ENCODE results near the gene EHMT1.

EHMT1 gene

DNA sequence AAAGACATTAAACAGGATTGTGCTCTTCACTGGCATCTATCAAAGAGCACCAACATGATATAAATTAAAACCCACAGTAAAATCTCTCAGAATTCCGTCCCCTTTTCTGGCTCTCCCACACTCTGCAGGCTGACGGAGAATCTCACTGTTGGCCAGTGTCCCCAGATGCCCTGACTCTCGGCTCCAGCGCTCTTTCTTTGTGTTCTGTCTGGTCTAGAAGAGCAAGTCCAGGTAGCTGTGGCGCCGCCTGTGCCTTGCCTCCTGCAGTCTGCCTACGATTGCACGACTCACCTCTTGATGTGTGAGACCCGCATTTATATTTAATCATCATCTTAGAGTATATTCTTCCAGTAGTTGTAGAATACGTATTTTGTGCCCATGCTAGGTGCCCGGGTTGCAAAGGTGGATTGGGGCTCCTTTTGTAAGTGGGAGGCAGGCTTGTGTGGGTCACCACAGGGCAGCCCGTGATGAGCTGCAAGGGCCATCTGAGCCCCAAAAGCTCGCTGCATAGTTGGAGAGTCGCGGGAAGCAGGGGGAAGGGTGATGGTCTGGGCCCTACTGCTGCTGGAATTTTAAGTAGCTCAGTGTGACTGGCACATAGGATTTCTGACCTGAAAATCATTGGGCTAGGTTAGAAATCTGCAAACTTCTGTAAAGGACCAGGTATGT lies 55.6 kb downstream of the EHMT1 start:
- no peak for DNase-seq

DNA sequence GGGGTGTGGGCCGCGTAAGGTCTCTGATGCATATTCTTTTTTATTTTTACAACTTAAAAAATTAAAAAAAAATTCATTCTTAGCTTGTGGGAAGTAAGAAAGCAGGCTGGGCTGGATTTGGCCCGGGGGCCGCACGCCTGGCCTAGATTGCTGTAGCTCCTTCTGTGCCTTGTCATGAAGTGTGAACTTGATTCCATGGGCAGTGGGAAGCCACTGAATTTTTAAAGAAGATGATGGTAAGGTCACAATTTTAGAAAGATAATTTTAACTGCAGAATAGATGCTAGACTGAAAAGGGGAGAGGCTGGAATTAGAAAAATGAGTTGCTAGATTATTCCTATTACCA lies 56.1 kb downstream of the EHMT1 start:
- DNase-seq = no peak

DNA sequence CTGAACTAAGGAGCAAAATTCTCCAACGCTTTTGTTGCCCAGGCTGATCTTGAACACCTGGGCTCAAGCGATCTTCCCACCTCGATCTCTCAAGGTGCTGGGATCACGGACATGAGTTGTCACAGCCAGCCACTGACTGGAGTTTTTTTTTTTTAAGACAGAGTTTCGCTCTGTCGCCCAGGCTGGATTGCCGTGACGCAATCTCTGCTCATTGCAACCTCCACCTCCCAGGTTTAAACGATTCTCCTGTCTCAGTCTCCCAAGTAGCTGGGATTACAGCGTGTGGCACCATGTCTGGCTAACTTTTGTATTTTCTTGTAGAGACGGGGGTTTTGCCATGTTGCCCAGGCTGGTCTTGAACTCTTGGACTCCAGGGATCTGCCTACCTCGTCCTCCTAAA lies 58.2 kb downstream of the EHMT1 start:
- no peak for DNase-seq

DNA sequence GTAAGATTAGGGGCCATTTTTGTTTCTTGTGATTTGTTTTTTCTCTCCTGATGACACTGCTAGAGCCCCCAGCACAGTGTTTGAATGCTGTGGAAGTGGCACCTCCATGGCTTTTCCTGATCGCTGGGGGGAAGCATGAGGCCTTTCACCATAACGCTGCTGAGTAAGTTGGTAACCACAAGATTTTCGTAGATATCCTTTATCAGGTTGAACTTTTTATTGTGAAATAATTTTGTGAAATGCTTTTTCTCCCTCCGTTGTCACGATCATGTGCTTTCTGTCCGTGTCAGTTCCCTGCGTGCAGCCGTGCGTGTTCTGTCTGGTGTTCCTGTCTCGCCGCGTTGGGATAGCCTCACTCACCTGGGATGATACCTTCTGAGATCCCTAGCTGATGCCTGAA lies 59.4 kb downstream of the EHMT1 start:
- DNase-seq = no peak

DNA sequence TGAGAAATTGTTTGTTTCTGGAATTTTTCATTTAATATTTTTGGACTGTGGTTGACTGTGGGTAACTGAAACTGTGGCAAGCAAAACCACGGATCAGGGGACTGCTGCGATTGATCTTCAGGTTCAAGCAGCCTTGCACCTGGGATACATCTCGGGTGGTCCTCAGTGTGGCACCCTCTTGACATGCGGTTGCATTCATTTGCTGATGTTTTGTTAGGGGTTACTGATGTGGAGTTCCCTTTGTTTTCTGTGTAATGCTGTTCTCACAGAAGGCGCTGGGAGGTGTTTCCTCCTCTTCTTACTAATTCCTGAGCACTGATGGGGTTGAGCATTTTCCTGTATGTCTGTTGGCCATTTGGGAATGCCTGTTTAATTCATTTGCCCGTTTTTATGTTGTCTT lies 60.4 kb downstream of the EHMT1 start:
- no peak for DNase-seq

DNA sequence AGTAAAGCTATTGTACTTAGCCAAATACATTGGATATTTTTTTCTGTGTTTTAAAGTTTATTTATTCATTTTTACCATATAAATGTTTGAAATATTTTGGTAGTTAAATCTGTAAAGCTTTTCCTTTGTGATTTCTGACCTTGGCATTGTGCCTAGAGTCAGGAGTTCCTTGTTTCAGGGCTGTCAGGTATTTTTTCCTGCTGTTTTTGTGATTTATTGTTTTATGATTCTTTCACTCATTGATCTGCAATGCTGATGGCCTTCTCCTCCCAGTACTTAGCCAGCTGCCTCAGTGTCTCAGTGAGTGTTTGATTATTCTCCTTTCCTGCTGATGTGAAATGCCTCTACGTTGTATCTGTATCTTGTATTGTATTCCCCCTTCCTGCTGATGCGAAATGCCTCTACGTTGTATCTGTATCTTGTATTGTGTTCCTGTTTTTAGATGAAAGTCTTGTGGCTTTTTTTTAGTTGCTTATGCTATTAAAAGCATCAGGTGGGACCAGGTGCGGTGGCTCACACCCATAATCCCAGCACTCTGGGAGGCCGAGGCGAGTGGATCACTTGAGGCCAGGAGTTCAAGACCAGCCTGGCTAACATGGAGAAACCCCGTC lies 61.0 kb downstream of the EHMT1 start:
- DNase-seq = no peak

DNA sequence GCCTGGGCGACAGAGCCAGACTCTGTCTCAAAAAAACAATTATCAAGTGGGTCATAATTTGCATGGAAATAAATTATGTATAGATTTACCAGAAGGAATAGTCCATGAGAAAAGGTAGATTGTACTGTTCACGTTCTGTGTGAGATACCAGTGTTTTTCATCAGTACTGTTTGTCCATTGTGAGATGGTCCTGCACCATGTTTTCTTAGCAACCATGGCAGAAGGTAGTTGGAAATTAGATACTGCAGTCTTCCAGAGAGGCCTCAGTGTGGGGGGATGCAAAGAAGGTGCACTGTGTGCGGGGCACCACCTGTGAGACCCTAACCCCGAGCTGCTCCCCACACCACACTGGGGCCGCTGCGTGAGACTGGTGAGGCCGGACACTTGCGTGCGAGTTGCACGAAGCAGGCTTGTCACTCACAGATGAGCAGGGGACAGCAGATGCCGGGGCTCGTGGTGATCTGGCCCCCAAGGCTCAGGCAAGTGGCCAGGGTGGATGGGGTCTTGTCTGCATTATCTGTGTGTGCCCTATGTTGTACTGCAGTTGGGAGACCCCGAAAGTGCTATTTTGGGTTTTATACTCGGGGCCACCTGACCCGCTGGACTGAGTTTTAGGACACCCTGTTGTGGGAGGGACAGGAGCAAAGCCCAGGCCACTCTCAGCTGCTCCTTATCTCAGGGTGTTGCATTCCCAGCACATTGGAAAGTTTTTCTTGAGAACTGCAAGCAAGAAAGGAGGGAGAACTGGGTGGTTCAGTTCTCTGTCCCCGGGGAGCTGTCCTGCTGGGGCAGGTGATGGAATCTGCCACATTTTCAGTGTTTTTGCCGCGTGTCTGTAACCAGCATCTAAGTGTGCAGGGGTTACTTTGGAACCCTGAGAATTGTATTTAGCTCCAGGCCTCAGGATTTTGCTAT lies 61.9 kb downstream of the EHMT1 start:
- DNase-seq = no peak

DNA sequence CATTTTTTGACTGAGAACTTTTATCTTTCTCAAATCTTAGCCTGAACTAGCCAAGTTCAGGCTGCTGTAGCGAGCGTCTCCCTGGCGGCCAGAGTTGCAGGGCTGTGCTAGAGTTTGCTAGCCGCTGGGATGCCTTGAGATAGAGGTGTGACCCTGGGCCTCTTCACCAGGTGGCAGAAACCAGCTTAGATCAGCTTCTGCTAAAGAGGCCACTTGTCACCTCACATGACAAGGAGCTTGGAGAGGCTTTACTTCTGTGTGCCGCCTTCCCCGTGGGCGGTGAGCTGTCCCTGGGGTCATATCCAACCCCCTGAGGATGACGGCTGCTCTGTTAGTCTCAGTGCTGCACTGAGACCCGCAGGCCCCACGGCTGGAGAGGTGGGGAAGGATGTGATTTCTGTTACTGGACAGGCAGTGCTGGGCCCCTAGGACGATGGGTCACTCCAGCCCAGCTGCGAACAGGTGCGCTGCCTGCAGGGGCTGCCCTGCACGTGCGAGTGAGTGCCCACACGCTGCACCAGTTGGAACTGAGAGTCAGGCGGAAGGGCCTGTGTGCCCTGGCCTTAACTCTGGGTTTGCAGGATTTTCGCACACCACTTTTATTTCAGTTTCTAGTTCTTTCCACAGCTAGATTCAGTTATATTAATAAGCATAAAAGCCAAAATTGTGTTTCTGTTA lies 63.8 kb downstream of the EHMT1 start:
- no peak for DNase-seq

DNA sequence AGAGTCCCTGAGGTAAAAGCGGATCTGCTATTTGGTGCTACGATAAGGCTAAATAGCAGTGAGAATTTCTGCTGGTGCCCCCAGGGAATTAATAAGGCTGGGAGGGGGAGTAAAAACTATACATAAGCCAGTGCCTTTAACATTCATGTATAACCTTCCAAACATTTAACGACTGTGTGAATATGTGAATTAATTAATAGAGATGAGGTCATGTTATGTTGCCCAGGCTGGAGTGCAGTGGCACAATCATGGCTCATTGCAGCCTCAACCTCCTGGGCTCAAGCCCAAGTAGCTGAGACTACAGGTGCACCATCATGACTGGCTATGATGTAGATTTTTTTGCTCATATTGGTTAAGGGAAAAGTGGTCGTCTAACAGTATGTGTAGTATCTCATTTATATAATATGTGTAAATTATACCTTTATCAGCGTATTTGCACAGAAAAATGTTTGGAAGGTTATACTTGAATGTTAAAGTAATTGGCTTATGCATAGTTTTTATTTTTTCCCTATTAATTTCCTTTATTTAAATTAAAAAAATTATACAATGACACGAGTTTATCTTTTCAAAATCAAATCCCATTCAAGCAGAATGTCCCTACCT lies 64.6 kb downstream of the EHMT1 start:
- no peak for DNase-seq

DNA sequence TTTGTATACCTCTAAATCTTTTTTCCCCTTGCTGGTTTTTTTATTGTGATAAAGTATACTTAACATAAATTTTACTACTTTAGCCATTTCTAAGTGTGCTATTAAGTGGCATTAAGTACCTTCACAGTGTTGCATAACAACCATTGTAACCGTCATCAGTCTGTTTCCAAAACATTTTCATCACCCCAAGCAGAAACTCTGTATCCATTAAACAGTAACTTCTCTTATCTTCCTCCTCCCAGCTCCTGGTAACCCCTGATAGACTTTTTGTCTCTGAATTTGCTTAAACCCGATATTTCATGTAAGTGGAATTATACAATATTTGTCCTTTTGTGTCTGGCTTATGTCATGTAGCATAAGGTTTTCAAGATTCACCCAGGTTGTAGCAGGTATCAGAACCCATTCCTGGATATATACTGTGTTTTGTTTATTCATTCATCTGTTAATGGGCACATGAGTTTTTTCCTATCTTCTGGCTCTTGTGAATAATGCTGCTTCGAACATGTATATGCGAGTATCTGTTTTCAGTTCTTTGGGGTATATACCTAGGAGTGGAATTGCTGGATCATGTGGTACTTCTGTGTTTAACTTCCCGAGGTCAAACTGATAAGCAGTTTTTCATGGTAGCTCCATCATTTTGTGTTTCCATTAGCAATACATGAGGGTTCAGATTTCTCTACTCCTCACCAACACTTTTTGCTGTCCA lies 66.4 kb downstream of the EHMT1 start:
- DNase-seq = no peak

DNA sequence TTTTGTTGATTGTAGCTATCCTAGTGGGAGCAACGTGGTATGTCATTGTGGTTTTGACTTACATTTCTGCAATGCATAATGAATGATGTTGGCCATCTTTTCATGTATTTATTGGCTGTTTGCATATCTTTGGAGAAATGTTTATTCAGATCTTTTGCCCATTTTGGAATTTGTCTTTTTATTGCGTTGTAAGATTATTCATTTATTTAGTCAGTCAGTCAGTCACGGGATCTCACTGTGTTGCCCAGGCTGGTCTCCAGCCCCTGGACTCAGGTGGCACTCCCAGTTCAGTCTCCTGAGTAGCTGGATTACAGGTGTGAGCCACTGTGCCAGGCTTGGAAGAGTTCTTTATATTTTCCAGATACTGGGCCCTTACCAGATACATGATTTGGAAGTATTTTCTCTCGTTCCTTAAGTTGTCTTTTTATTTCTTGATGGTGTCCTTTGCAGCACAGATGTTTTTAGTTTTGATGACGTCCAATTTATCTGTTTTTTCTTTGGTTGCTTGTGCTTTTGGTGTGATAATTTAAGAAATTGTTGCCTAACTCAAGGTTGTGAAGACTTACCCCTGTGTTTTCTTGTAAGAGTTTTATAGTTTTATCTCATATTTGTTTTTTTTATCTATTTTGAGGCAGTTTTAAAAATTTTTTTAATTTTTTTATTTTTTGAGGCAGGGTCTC lies 67.1 kb downstream of the EHMT1 start:
- DNase-seq = no peak

DNA sequence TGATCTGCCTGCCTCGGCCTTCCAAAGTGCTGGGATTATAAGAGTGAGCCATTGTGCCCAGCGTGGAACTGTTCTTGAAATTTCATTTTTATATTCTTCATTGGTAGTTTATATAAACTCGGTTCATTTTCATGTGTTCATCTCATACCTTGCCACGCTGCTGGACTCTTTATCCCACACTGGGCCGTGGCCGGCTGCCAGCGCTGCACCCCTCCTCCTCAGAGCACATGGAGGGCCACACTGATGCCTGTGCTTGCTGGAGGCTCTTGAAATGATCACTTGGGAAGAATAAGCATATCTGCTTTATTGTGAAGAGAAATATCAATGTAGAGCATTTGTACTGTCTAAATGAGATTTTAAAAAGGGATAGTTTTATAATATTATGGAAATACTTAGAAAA lies 69.5 kb downstream of the EHMT1 start:
- DNase-seq = no peak

DNA sequence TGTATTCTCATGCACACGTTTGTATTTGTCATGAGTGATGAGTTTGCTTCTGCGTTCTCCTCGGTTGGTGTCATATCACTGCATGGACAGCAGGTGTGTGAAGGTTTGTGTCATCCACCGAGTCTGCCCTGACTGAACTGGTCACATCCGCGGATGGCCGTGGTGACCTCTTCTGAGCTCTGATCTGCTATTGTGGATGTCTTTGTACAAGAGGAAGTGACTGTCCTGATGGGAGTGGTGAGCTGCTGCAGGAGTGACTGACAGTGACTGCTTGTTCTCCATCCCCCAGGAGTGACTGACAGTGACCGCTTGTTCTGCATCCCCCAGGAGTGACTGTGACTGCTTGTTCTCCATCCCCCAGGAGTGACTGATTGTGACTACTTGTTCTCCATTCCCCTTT lies 69.9 kb downstream of the EHMT1 start:
- peak; percentile 38 to 61 for DNase-seq

DNA sequence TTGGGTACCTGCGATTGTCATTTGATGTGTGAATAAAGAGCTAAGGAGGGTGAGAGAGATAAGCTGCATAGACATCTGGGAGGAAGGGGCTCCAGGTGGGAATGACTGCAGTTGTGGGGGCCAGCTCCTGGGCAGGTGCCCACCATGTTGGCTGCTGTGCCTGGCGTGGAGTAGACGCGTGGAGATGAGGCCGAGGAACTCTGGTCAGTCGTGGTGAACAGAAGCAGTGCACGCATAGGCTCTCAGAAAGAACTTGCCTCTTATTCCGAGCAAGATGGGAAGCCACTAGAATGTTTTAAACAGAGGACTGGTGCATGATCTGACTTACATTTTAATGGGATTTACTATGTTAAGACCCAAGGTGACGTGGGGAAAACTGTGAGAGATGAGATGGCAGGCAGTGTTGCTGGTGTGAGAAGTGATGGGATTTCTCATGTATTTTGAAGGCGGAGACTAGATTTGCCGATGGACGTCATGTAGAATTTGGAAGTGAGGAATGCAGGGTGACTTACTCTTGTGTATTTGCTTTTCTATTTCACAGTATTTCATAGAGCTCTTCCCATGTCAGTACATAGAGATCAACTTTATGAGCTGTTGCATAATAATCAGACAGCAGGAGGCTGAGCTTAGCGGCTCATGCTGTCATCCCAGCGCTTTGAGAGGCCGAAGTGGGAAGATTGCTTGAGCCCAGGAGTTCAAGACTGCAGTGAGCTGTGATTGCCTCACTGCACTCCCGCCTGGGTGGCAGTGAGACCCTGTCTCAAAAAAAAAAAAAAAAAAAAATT lies 71.1 kb downstream of the EHMT1 start:
- peak; percentile 9 to 33 for DNase-seq

DNA sequence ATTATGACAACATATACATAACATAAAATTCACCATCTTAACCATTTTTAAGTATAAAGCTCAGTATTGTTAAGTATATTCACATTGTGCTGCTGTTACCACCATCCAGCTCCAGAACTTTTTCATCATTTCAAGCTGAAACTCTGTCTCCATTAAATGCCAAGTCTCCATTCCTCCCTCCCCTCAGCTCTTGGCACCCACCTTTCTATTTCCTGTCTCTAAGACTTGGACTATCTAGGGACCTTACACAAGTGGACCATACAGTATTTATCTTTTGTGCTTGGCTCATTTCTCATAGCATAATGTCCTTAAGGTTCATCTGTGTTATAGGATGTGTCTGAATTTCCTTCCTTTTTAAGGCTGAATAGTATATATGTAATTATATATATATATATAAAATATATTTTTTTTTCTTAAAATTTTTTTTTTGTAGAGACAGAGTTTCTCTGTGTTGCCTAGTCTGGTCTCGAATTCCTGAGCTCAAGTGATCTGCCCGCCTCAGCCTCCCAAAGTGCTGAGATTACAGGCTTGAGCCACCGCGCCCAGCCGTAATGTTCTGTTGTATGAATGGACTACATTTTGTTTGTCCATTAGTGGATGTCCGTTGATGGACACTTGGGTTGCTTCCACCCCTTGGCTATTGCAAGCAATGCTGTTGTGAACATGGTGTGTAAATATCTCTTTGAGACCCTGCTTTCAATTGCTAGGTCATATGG lies 72.3 kb downstream of the EHMT1 start:
- no peak for DNase-seq

DNA sequence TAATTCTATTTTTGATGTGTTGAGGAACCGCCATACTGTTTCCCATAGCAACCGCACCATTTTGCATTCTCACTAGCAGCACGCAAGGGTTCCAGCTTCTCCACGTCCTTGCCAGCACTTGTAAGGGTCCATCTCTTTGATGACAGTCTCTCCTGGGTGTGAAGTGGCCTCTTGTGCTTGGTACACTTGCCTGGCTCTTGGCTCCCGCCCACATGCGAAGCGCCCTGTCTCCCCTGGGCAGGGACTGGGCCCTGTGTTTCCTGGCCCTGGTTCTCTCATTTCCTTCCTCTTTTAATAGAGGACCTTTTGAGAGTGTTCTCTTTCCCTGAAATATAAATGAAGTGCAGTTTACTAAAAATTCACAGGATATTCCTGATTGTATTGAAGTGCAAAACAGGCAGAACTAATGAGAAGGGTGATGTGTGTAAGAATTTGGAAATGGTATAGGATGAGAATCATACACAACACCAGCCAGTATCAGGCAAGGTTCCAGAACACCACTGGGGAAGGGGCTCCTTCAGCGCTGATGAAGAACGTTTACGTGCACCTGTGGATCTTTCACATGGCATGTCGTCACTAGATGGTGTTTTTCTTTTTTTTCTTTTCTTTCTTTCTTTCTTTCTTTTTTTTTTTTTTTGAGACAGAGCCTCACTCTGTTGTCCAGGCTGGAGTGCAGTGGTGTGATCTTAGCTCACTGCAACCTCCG lies 73.0 kb downstream of the EHMT1 start:
- peak; percentile 59 to 61 for DNase-seq

DNA sequence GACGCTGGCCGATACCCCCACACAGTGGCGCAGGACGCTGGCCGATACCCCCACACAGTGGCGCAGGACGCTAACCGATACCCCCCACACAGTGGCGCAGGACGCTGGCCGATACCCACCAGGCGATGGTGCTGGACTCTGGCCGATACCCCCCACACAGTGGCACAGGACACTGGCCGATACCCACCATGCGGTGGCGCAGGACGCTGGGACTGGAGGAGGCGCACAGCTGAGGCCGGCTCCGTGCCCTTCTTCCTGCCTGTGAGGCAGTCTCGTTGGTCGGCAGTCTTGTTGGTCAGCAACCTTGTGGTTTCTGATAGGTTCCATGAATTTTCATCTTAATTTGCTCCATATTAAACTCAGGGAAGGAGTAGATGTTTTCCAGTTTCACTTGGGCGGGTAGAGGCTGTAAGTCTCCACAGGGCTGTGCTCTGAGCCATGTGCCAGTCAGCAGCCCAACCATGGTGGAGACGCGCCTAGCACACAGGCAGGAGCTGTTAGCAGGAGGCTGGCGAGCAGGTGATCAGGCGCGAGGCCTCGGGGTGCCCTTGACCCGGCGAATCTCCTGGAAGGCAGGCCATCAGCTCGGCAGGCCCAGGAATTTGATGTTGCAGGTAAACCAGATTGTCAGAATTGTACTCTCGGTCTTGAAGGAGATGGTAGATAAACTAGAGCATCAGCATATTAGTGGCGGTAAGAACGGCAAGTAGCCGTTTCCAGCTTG lies 75.6 kb downstream of the EHMT1 start:
- no peak for DNase-seq

DNA sequence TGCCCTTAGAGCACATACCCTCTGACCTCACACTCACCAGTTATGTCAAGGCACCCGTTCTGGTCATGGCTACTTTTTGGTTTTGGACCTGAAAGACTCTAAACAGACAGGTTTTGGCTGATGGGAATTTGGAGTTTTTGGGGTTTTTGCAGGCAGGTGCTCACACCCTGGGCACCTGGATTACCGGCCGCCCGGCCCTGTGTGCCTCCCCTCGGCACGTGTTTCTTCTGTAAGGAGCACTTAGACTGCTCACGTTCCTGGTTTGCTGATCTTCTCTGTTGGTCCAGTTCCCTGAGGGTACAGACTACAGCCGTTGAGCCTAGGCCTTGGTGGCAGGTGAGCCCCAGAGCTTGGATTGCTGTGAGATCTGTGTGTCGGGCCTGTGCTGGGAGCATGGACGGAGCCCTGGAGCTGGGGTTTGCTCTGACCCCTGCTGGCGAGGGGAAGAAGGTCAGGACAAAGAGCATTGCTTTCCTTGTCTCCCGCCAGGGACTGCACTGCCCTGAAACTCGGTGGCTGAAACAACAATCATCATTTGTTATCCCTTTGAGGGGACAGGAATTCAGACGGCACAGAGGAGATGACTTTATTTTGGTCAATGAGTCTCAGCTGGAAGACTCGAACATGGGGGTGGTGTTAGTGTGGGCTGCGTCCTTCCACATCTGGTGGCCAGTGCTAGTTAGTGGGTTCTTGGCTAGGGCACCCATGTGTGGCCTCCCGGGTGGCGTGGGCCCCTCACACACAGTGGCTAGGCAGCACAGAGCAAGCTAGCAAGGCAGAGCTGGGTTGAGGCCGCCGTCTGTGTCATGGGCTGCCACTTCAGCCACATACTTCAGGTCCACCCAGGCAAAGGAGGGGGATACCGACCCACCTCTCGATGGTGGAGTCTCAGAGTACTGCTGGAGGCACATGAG lies 76.4 kb downstream of the EHMT1 start:
- peak; percentile 16 to 45 for DNase-seq

Data from inflammatory macrophage treated with lipopolysaccharide for 1 hour (primary cell).